ENCODE measurements around the gene FCHSD1.

The FCHSD1 gene

GRCh38 chr5:141628175-141628788 lies 22.9 kb downstream of the FCHSD1 start:
- no peaks in the 10 kb centered on the region for H3K27me3 ChIP-seq (replicated peaks; ENCODE audit: control insufficient read depth, insufficient read depth, low read length)
- no peak for DNase-seq (ENCODE audit: extremely low read depth, insufficient read length)
- no peak overlapping the region for H3K4me3 ChIP-seq (replicated peaks; ENCODE audit: low read depth, low read length)
- H3K36me3 ChIP-seq (ENCODE audit: control insufficient read depth, insufficient read depth, low read length): peaks cover 35% of the 10 kb centered on the region
- TF ChIP-seq CTCF (IDR thresholded peaks at IDR 0.05; ENCODE audit: insufficient read depth, low read length, poor library complexity, severe bottlenecking): no peak

GRCh38 chr5:141623611-141624010 lies 27.6 kb downstream of the FCHSD1 start:
- Histone ChIP-seq H3K27me3 (replicated peaks; ENCODE audit: control insufficient read depth, insufficient read depth, low read length) (no peaks in the 10 kb centered on the region), H3K4me3 (replicated peaks; ENCODE audit: low read depth, low read length) (no peak overlapping the region), H3K36me3 (ENCODE audit: control insufficient read depth, insufficient read depth, low read length) (peaks cover 26% of the 10 kb centered on the region)
- TF ChIP-seq CTCF (IDR thresholded peaks at IDR 0.05; ENCODE audit: insufficient read depth, low read length, poor library complexity, severe bottlenecking): no peak
- no peak for DNase-seq (ENCODE audit: extremely low read depth, insufficient read length)

- Histone ChIP-seq H3K4me3 (replicated peaks; ENCODE audit: low read depth, low read length) (no peak overlapping the region), H3K36me3 (ENCODE audit: control insufficient read depth, insufficient read depth, low read length) (peaks cover 22% of the 10 kb centered on the region), H3K27me3 (replicated peaks; ENCODE audit: control insufficient read depth, insufficient read depth, low read length) (no peaks in the 10 kb centered on the region)
- peak; percentile 48 for DNase-seq (ENCODE audit: extremely low read depth, insufficient read length)
- TF ChIP-seq CTCF (IDR thresholded peaks at IDR 0.05; ENCODE audit: insufficient read depth, low read length, poor library complexity, severe bottlenecking): no peak
Measured at GRCh38 chr5:141623186-141623585, 28.0 kb downstream of the FCHSD1 start.

- H3K27me3 ChIP-seq (replicated peaks; ENCODE audit: control insufficient read depth, insufficient read depth, low read length): no peaks in the 10 kb centered on the region
- H3K36me3 ChIP-seq (ENCODE audit: control insufficient read depth, insufficient read depth, low read length): peaks cover 5% of the 10 kb centered on the region
- DNase-seq (ENCODE audit: extremely low read depth, insufficient read length): peak; percentile 98
- peak within 1 kb of the TSS; percentile 81 for H3K4me3 ChIP-seq (replicated peaks; ENCODE audit: low read depth, low read length)
- peak; percentile 96 for TF ChIP-seq CTCF (IDR thresholded peaks at IDR 0.05; ENCODE audit: insufficient read depth, low read length, poor library complexity, severe bottlenecking)
Measured at GRCh38 chr5:141618804-141619554, 32.2 kb downstream of the FCHSD1 start, which contains the start of gene DIAPH1. TSS of gene DIAPH1 (minus strand) at chr5:141619000. CDS start at chr5:141618914, 86 bp downstream.

- TF ChIP-seq CTCF (IDR thresholded peaks at IDR 0.05; ENCODE audit: insufficient read depth, low read length, poor library complexity, severe bottlenecking): no peak
- Histone ChIP-seq H3K36me3 (ENCODE audit: control insufficient read depth, insufficient read depth, low read length) (peaks cover 5% of the 10 kb centered on the region), H3K27me3 (replicated peaks; ENCODE audit: control insufficient read depth, insufficient read depth, low read length) (no peaks in the 10 kb centered on the region), H3K4me3 (replicated peaks; ENCODE audit: low read depth, low read length) (peak overlapping the region; percentile 81)
- no peak for DNase-seq (ENCODE audit: extremely low read depth, insufficient read length)
Measured at GRCh38 chr5:141618030-141618803, 33.0 kb downstream of the FCHSD1 start.

Measured in GM06990 (cell line).